ENCODE results near the gene KCNC3.

The KCNC3 gene

GRCh38 chr19:50315773-50316448 is 13.3 kb downstream of the KCNC3 start:
- no peak for TF ChIP-seq CTCF (IDR thresholded peaks at IDR 0.05; ENCODE audit: unreplicated experiment in 3 of 3)
- H3K9me3 Mint-ChIP-seq: no peaks in the 10 kb centered on the region
- peaks cover 14% of the 10 kb centered on the region for H3K4me1 Mint-ChIP-seq
- H3K27me3 Mint-ChIP-seq (ENCODE audit: low read depth): peaks cover 79% of the 10 kb centered on the region
- peaks cover 3% of the 10 kb centered on the region for H3K36me3 Mint-ChIP-seq (ENCODE audit: low read depth)
- H3K27ac Mint-ChIP-seq: peak overlapping the region in 2 of 3 experiments; percentile 1 to 41
- peak overlapping the region; percentile 82 to 85 (median 83) for H3K4me3 Mint-ChIP-seq

GRCh38 chr19:50314724-50315708 is 14.2 kb downstream of the KCNC3 start:
- no peak for TF ChIP-seq CTCF (IDR thresholded peaks at IDR 0.05; ENCODE audit: unreplicated experiment in 3 of 3)
- peaks cover 85% of the 10 kb centered on the region for H3K27me3 Mint-ChIP-seq (ENCODE audit: low read depth)
- peak overlapping the region in 1 of 3 experiments; percentile 3 for H3K27ac Mint-ChIP-seq
- no peaks in the 10 kb centered on the region for H3K9me3 Mint-ChIP-seq
- H3K4me1 Mint-ChIP-seq: peaks cover 14% of the 10 kb centered on the region
- H3K36me3 Mint-ChIP-seq (ENCODE audit: low read depth): peaks cover 3% of the 10 kb centered on the region
- H3K4me3 Mint-ChIP-seq: peak overlapping the region; percentile 82 to 85 (median 83)

- no peak for TF ChIP-seq CTCF (IDR thresholded peaks at IDR 0.05; ENCODE audit: unreplicated experiment in 3 of 3)
- Mint-ChIP-seq H3K4me1 (peaks cover 14% of the 10 kb centered on the region), H3K9me3 (no peaks in the 10 kb centered on the region), H3K4me3 (peak overlapping the region; percentile 60 to 72 (median 70)), H3K27ac (no peak overlapping the region), H3K36me3 (ENCODE audit: low read depth) (peaks cover under 1% of the 10 kb centered on the region), H3K27me3 (ENCODE audit: low read depth) (peaks cover 83% of the 10 kb centered on the region)
Measured at GRCh38 chr19:50313812-50314536, 15.2 kb downstream of the KCNC3 start.

GRCh38 chr19:50312967-50313811 is 16.0 kb downstream of the KCNC3 start:
- Mint-ChIP-seq H3K27ac (no peak overlapping the region), H3K27me3 (ENCODE audit: low read depth) (peaks cover 91% of the 10 kb centered on the region), H3K36me3 (ENCODE audit: low read depth) (no peaks in the 10 kb centered on the region), H3K4me1 (peaks cover 14% of the 10 kb centered on the region), H3K4me3 (peak overlapping the region; percentile 38 to 68 (median 64)), H3K9me3 (no peaks in the 10 kb centered on the region)
- no peak for TF ChIP-seq CTCF (IDR thresholded peaks at IDR 0.05; ENCODE audit: unreplicated experiment in 3 of 3)

Data from nephron (organoid).